AG08396 (cell line): Measurements from ENCODE around the gene EEF1AKMT3.
A peak's percentile ranks its signal among the peaks of the same experiment; 100 is the strongest.

Source experiments
- DNase-seq: peaks from one replicate; pipeline ENCODE4 v3.0.0; 2012; ENCODE audit warnings: low spot score, mixed read lengths

Gene EEF1AKMT3

DNA sequence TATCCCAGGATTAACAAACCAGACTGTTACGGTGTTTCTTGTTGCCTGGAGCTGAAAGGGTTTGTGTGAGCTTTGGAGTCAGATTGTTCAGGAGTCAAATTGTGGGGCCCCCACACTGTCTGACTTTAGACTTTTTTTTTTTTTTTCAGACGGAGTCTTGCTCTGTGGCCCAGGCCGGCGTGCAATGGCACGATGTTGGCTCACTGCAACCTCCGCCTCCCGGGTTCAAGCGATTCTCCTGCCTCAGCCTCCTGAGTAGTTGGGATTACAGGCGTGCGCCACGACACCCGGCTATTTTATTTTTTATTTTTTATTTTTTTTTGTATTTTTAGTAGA lies 11.0 kb downstream of the EEF1AKMT3 start:
- DNase-seq, result no peak

GRCh38 chr12:57783861-57784260 lies 11.4 kb downstream of the EEF1AKMT3 start:
- no peak for DNase-seq

DNA sequence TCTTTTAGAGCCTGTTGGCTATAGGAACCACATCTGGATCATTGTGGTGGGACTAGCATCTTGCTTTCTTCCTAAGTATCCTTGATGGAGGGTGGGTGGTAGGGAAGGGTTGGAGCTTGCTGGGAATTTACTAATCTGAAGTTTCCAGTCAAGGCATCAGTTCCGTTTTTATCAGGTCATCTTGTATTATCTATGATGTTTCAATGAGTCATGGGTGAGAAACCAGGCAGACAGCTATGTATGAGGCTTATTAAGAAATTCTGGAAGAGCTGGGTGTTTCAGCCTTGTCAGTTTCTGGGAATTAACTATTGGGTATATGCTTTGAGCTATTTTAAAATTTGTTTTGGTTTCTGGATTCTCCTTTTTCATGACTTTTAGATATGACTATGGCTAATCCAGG lies 21.5 kb downstream of the EEF1AKMT3 start:
- peak; percentile 51 for DNase-seq

DNA sequence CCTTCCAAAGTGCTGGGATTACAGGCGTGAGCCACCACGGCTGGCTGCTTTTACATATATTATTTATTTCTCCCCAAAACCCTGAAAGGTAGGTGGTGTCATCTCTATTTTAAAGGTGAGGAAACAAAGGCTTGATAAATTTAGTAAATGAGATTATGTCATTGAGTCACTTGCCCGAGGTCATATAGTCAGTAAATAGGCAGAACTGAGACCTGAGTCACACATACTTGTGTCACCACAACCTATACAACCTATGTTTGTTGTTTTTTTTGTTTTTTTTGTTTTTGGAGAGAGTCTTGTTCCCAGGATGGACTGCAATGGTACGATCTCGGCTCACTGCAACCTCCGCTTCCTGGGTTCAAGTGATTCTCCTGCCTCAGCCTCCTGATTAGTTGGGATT lies 22.9 kb downstream of the EEF1AKMT3 start:
- no peak for DNase-seq

DNA sequence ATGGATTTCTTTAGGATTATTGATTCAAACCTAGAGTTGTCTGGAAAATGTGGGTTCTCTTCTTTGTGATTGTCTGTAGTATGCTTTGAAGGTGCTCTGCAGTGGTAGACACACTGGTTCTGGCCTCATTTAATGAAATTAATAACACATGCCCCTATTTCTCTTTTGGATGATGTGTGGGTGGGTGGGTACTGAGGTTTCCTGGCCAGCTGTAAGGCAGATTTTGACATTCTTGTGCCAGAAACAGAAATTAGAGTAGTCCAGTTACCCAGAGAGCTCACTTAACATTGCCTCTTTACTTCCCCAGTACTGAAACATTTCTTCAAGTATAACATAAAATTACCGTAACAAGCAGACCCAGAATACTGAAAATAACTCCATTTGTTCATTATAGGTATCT lies 24.6 kb downstream of the EEF1AKMT3 start:
- no peak for DNase-seq

- no peak for DNase-seq
Measured at GRCh38 chr12:57797933-57798332, 25.5 kb downstream of the EEF1AKMT3 start.

GRCh38 chr12:57800965-57801364 lies 28.6 kb downstream of the EEF1AKMT3 start:
- no peak for DNase-seq

DNA sequence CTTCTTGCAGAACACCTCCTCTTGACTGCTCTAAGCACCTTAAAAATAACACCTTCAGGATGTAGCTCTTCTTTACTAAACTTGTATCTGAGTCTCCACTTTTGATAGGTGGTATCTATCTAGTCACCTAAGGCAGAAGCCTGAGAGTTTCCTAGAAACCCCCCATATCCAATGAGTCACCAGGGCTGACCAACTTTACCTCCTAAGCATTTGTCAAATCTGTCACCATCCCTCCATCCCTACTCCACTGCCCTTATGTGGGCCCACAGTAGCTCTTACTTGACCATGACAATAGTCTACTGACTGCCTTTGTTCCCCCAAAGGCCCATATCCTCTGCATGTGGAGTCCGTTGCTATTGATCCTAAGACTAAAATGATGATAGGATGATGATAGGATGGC lies 30.2 kb downstream of the EEF1AKMT3 start:
- no peak for DNase-seq

DNA sequence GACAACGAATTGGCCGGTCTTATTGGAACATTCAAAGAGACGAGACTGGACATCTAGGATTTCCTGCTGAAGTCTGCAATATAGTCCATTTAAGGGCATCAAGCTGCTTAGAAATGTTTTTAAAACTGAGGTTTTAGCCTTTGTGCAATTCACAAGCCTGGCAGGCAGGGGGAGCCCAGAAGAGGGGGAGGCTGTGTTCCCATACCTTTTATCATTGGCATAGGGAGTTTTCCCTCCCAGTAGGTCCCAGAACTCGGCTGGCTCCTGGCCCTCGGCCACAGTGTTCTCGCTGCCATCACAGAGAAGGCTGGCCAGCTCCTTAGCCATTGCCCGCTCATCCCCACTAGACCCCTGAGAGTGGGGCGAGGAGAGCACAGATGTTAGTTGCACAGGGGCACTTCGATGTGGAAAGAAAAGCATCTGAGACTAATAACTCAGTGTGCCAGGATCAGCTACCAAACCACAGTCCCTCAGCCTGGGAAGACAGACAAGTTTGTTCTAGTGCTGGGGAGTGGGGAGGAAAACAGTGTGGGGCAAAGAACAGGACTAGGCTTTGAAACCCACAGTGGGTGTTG lies 31.0 kb downstream of the EEF1AKMT3 start:
- DNase-seq, result peak; percentile 69

- DNase-seq, result no peak
Measured at GRCh38 chr12:57806677-57807076, 34.3 kb downstream of the EEF1AKMT3 start.

DNA sequence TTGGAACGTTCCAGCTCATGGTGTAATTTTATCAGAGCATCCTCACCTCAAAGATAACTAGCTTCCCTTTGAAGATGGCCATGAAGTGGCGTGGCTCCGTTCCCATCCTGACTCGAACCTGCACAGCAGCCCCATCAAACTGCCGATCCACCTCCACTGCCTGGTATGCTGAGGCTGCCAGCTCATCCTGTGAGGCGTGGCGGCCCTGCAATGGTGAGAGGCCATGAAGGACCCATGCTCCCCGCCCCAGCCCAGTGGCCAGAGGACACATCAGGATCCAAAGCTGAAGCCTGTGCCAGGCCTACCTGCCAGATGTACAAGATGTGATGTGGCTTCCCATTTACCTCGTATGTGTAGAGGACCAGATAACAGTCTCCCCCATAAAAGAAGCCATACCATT lies 34.9 kb downstream of the EEF1AKMT3 start:
- no peak for DNase-seq

- DNase-seq, result no peak
Measured at GRCh38 chr12:57808351-57808750, 35.9 kb downstream of the EEF1AKMT3 start.

DNA sequence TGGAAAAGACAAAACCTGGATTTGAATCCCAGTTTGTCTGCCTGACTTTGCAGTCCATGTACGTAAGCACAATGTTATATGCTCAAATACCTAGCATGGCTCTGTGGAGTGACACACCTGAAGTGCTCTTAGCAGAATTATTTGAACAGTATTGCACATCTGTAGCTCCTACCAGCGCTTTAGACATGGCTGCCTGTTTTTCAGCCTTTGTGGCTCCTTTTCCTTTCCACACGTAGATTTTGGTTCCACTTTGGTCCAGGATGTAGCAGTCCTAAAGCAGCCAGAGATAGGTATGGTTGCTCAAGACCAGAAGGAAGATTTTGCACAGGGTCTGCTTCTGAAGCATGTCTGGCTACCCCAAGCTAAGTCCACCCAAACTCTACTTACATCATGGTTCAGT lies 37.0 kb downstream of the EEF1AKMT3 start:
- DNase-seq, result no peak

DNA sequence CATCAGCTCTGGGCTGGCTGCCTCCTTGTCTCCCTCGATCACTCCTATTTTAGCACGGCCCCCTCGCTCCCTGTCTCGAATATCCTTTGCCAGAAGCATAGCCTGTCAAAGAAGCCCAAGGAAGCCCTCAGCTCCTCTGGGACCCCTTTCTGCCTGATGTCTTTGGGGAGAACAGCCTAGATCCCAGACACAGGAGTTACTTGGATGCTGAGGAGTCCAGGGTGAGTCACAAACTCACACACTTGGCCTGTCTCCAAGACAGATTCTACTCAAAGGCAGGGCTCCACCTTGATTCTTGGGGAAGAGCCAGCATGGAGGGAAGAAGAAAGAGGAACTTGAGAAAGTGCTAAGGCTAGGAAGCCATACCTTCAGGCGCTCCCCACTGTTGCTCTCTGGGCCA lies 38.0 kb downstream of the EEF1AKMT3 start:
- DNase-seq, result no peak

DNA sequence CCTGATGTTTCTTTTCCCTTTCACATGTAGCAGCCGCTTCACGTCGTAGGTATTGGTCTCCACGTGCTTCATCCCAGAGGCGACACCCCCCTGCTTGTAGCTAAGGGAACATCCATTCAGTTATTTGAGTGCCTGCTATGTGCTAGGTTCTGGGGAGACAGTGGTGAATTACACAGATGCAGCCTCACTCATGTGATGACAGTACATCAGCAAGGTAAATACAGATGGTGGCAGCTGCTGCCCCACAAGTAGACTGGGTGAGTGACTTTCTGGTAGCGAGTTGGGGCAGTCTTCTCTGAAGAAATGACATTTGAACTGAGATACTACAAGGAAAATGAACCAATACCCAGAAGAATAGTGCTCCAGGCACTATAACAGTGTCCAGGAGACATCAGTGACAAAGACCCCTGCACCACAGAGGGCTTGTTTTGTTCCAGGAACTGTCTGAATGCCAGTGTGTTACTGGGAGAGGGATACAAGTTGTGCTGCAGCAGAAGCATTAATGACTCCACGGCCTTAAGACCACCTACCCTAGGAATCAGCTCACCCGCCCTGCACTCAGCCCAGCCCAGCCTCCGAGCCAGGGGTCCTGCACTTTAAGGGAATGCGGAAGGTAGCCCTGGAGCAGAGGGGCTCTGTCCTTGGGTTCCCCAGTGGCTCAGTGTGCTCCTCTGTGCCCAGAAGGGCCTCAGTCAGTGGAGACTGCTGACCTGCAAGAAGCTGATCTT lies 38.8 kb downstream of the EEF1AKMT3 start:
- DNase-seq, result no peak

DNA sequence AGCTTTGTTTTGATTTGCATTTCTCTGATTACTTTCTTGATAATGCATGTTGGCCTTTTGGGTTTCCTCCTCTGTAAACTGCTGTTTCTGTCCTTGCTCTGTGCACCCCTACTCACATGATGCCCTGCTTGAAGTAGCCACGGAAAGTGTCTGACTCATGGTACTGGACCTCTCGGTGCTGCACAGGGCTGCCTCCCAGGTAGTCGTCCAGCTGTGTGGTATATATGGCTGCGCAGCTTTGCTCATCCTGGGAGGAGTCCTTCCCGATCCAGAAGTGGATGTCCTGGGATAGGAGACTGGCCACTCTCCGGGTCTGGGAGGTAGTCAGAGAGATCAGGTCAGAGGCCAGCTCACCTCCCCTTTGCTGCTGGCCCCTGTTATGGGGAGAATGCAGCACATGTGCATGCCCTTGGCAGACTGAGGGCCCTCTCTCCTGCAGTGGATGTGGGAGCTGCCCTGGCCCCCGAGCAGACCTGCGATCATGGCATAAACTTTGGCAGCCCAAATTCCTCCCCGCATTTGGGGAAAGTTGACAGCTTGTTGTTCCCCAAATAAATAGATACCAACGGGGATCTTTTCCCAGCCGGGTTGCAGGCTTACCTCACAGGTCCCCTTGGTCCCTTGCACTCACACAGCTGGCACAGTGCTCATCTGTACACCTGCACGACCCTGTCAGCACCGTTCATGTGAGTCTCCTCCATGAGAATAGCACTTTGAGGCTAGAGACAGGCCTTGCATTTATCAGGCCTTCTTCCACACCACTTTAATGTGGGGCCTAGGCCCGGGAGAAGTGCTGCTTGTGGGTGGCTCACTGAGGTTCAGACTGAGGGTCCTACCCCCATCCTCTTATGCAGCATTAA lies 40.9 kb downstream of the EEF1AKMT3 start:
- DNase-seq, result no peak

DNA sequence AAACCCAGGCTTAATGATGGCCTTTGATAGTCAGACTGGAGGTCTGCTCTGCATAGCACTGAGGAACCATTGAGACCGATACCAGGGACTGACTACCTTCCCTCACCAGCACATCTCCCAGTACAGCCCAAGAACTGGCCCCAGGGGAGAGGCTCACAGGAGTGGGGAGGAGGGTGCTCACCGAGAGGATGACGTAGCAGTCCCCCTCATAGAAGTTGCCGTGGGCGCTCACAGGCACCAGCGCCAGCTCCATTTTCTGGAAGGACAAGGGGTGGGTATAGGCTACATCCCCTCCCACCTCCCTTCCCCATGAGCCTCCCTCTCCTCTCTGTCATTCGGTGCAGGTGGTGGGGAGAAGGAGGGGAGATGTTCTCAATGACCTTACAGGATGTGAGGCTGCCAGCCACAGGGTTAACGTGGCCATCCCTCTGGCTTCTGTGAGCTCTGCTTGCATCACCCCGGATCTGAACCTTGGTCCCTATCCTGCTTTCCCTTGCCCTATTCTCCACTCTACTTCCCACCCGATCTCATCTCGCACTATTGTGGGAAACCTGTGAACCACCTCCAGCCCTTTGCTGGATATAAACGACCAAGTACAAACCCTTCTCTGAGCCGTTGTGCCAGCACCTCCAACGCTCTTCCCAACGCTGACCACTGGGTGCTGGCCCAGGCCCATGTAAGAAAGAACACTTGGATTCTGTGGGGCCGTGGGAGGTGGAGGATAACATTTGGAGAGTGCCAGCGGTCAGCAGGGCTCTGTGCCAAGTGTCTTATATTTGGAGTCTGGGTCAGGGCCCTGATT lies 41.8 kb downstream of the EEF1AKMT3 start:
- no peak for DNase-seq

- no peak for DNase-seq
Measured at GRCh38 chr12:57815177-57816000, 43.0 kb downstream of the EEF1AKMT3 start.

GRCh38 chr12:57816001-57816854 lies 43.8 kb downstream of the EEF1AKMT3 start:
- DNase-seq, result no peak

GRCh38 chr12:57816855-57817151 lies 44.4 kb downstream of the EEF1AKMT3 start:
- no peak for DNase-seq
